Choroid plexus epithelial cell (primary cell): ENCODE data around the gene PAPSS2.

Source experiments
- DNase-seq: peaks from one replicate; pipeline ENCODE4 v3.0.0-alpha.2; 2010; ENCODE audit warnings: low read depth
- H3K4me3 ChIP-seq: 2 replicates; pipeline ENCODE4 v1.5.1; 2011; ENCODE audit warnings: low read depth, mild to moderate bottlenecking, control low read depth, low read length, moderate library complexity
- CTCF ChIP-seq: conservative IDR thresholded peaks from 2 replicates; pipeline ENCODE4 v1.5.1; 2011; ENCODE audit warnings: low read depth, mild to moderate bottlenecking, control low read depth, inconsistent platforms, low read length, moderate library complexity

The PAPSS2 gene

GRCh38 chr10:87652261-87652660, 7.4 kb upstream of the PAPSS2 start:
- no peak for TF ChIP-seq CTCF
- H3K4me3 ChIP-seq: no peak overlapping the region
- no peak for DNase-seq

- DNase-seq: no peak
- no peak for TF ChIP-seq CTCF
- no peak overlapping the region for H3K4me3 ChIP-seq
Measured at GRCh38 chr10:87654212-87654611, 5.5 kb upstream of the PAPSS2 start.

- H3K4me3 ChIP-seq: no peak overlapping the region
- TF ChIP-seq CTCF: peak; percentile 68
- peak; percentile 73 for DNase-seq
Measured at GRCh38 chr10:87656431-87657072, 3.1 kb upstream of the PAPSS2 start.

- peak; percentile 87 for DNase-seq
- no peak for TF ChIP-seq CTCF
- no peak overlapping the region for H3K4me3 ChIP-seq
Measured at GRCh38 chr10:87657371-87657770, 2.3 kb upstream of the PAPSS2 start.

GRCh38 chr10:87658321-87658795, 1.3 kb upstream of the PAPSS2 start:
- TF ChIP-seq CTCF: no peak
- no peak overlapping the region for H3K4me3 ChIP-seq
- peak; percentile 51 for DNase-seq

- TF ChIP-seq CTCF: no peak
- peak overlapping the region; percentile 88 for H3K4me3 ChIP-seq
- DNase-seq: no peak
Measured at GRCh38 chr10:87658858-87659555, 671 bp upstream of the PAPSS2 start.
